Central memory CD8-positive, alpha-beta T cell (primary cell): ENCODE results near the gene PGAP2.
A peak's percentile ranks its signal among the peaks of the same experiment; 100 is the strongest.

Experiments
- ATAC-seq: fragments of 150-1000 bp; cut with Tn5 transposase; replicated peaks from 2 replicates; pipeline ENCODE4 v1.10.0; 2022; ENCODE audit warnings: mild to moderate bottlenecking, moderate FRiP score, moderate number of reproducible peaks; ENCODE audit not compliant: poor library complexity, severe bottlenecking; ENCODE audit errors: extremely low read depth
- DNase-seq, 2 donors: peaks; one replicate each; pipeline ENCODE4 v3.0.0; 2021; ENCODE audit warnings: low spot score in 2 of 2
- H3K27ac Mint-ChIP-seq: one replicate; pipeline ENCODE4 v1.8.0; 2022; ENCODE audit warnings: low read depth, mild to moderate bottlenecking, moderate library complexity, mixed read lengths
- H3K27me3 Mint-ChIP-seq: one replicate; pipeline ENCODE4 v1.8.0; 2022; ENCODE audit warnings: mixed read lengths
- H3K36me3 Mint-ChIP-seq: one replicate; pipeline ENCODE4 v1.8.0; 2022; ENCODE audit warnings: mild to moderate bottlenecking, moderate library complexity, mixed read lengths; ENCODE audit not compliant: insufficient read depth
- H3K4me1 Mint-ChIP-seq: one replicate; pipeline ENCODE4 v1.8.0; 2022; ENCODE audit warnings: mixed read lengths
- H3K4me3 Mint-ChIP-seq: one replicate; pipeline ENCODE4 v1.8.0; 2022; ENCODE audit warnings: mild to moderate bottlenecking, moderate library complexity, mixed read lengths
- H3K9me3 Mint-ChIP-seq: one replicate; pipeline ENCODE4 v1.8.0; 2022; ENCODE audit warnings: mixed read lengths

Gene PGAP2

DNA sequence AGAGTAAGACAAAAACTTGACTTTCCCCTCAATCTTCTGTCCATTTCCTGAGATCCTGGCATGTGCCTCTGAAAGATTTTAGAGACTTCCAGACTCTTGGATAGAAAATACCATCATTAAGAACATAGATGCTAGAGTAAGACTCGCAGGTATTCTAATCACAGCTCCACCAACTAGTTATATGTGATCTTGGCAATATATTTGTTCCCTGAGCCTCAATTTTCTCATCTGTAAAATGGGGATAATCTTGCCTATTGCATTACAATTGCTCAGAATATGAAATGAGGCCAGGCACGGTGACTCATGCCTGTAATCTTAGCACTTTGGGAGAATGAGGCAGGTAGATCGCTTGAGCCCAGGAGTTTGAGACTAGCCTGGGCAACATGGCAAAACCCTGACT, 21.7 kb downstream of the PGAP2 start:
- DNase-seq: no peak
- H3K36me3 Mint-ChIP-seq: peaks cover 46% of the 10 kb centered on the region
- ATAC-seq: no peak
- H3K9me3 Mint-ChIP-seq: no peaks in the 10 kb centered on the region
- H3K27ac Mint-ChIP-seq: peak overlapping the region; percentile 93
- H3K27me3 Mint-ChIP-seq: no peaks in the 10 kb centered on the region
- H3K4me1 Mint-ChIP-seq: peaks cover 63% of the 10 kb centered on the region
- no peak overlapping the region for H3K4me3 Mint-ChIP-seq

DNA sequence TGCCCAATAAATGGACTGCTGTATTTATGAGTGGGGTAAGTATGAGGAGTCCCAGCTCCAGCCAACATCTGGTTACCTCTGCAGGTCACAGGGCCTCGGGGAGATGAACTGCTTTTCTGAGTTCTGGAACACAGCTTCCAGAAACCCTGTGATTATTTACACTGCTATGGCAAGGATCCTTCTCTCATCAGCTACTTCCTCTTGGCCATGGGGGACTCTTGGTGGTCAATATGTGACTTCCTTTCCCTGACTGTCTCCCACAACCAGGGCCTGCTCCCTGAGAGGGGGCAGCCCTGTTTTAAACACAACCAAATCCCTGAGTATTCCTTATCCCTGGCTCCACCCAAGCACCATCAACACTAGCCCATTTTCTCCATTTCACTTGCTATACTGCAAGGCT, 22.4 kb downstream of the PGAP2 start:
- H3K4me1 Mint-ChIP-seq: peaks cover 63% of the 10 kb centered on the region
- no peak for DNase-seq
- H3K36me3 Mint-ChIP-seq: peaks cover 50% of the 10 kb centered on the region
- peak overlapping the region; percentile 93 for H3K27ac Mint-ChIP-seq
- no peak overlapping the region for H3K4me3 Mint-ChIP-seq
- H3K9me3 Mint-ChIP-seq: no peaks in the 10 kb centered on the region
- no peak for ATAC-seq
- no peaks in the 10 kb centered on the region for H3K27me3 Mint-ChIP-seq

DNA sequence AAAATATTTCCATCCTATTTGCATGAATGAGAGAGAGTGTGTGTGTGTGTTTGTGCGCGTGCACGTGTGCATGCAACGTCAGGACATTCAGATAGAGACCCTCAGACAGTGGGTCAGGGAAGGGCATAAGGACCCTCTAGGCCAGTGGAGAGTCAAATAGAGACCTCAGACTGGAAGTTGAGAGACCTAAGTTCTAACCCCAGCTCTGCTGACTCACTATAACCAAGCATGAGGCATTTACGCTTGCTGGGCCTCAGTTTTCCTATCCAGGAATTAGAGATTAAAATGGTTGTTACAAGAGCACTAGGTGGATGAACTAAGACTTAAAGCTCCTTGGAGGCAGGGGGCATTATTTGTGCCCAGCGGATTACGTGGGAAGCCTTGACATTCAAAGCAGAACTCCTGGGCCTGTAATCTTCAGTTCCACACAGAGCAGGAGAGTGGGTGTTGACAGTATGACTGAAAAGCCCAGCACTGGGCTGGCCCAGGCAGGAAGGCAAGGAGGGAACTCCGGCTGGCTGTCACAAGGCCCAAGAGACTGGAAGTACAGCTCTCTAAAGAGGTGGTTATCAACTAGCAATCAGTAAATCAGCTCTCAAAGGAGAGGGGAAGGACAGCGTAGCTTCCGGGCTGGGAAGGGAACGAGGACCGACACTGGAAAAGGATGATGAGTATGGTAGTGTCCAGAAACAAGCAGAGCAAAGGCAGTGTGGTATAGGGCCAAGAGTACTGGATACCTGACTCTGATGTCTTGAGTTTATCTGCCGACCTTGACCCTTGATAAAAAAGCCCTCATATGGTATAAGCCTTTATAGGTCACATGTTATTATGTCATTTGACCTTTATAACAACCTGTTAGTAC, 23.2 kb downstream of the PGAP2 start:
- DNase-seq (no peak), ATAC-seq (no peak)
- Mint-ChIP-seq H3K9me3 (no peaks in the 10 kb centered on the region), H3K27ac (peak overlapping the region; percentile 93), H3K4me1 (peaks cover 62% of the 10 kb centered on the region), H3K4me3 (peak overlapping the region; percentile 35), H3K36me3 (peaks cover 44% of the 10 kb centered on the region), H3K27me3 (no peaks in the 10 kb centered on the region)

DNA sequence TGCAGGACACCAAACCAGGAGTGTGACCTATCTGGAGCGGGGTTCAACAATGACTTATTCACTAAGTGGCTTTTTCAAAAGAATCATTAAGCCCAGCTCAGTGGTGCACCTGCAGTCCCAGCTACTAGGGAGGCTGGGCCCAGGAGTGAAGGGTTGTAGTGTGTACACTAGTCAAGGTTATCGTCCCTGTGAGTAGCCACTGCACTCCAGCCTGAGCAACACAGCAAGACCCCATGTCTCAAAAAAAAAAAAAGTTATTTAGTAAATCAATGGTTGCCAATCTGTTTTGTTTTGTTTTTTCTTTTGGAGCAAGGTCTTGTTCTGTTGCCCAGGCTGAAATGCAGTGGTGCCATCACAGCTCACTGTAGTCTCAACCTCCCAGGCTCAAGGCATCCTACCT, 24.5 kb downstream of the PGAP2 start:
- H3K9me3 Mint-ChIP-seq: no peaks in the 10 kb centered on the region
- no peak for ATAC-seq
- H3K36me3 Mint-ChIP-seq: peaks cover 38% of the 10 kb centered on the region
- H3K27me3 Mint-ChIP-seq: no peaks in the 10 kb centered on the region
- DNase-seq: no peak
- peak overlapping the region; percentile 88 for H3K4me3 Mint-ChIP-seq
- H3K27ac Mint-ChIP-seq: peak overlapping the region; percentile 93
- H3K4me1 Mint-ChIP-seq: peaks cover 63% of the 10 kb centered on the region

DNA sequence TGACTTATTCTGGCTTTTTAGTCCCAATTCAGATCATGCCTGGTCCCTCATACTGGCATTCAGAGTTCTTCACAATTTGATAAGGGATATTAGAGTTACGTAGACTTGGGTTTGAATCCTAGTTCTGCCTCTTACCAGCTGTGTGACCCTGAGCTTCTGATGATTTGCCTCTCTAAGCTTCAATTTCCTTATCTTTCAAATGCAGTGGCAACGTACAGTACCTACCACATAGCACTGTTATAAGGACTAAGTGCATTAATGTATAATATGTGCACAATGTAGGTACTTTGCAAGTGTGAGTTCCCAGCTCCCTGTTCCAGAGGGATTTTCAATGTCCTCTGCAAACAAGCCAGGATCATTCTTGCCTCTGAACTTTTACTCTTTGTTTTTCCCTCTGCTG, 25.1 kb downstream of the PGAP2 start:
- Mint-ChIP-seq H3K36me3 (peaks cover 36% of the 10 kb centered on the region), H3K4me3 (peak overlapping the region; percentile 88), H3K27ac (peak overlapping the region; percentile 93), H3K4me1 (peaks cover 69% of the 10 kb centered on the region), H3K9me3 (no peaks in the 10 kb centered on the region), H3K27me3 (no peaks in the 10 kb centered on the region)
- ATAC-seq: no peak
- no peak for DNase-seq

DNA sequence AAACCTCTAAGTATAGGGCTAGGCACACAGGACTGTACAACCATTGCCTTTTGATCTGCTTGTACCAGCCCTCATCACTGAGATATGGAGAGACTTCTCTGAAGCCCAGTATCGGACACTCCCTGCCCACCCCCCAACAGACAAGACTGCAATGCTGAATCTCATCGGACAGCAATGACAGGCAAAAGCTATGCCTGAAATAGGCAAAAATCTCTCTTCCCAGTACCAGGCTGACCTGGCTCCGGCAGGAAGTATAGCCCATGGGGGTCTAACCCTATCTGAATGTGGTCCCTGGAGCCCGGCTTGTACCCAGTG, 25.9 kb downstream of the PGAP2 start:
- peaks cover 37% of the 10 kb centered on the region for H3K36me3 Mint-ChIP-seq
- H3K4me1 Mint-ChIP-seq: peaks cover 78% of the 10 kb centered on the region
- H3K27me3 Mint-ChIP-seq: no peaks in the 10 kb centered on the region
- no peaks in the 10 kb centered on the region for H3K9me3 Mint-ChIP-seq
- ATAC-seq (no peak), DNase-seq (no peak)
- H3K27ac Mint-ChIP-seq: peak overlapping the region; percentile 93
- peak overlapping the region; percentile 88 for H3K4me3 Mint-ChIP-seq

DNA sequence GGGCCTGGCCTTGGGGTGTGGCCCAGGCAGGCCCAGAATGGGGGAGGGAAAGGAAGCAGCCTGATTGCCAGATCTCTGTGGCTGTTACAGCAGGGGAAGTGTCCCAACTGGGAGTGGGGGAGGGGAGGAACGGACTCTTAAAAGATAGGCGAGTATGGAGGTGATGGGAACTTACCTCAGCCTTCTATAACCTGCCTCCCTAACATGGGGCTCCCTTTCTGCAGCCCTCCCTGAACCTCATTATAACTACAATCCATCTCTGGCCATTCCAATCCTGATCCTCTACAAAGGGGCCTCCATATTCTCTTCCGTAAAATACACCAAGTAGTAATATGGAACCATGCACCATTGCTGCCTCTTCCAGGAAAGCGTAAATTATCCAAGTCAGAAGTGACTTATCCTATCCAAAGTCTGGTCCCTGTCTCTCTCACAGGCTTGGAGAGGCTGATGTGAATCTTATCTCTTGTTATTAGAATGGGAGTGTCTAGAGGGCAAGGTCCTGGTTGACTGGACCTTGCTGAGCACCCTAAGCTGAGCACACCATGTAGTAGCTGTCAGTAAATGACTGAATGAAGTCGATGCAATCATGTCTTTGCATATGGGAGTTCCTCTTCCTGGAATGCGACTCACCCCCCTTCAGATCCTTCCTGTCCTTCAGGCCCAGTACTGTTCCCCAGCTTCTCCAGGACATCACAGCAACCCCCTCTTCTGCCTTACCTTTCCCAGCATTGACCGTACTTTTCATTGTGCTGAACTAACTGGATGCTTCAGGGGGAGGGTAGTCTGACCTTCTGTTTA, 26.5 kb downstream of the PGAP2 start:
- H3K27ac Mint-ChIP-seq: peak overlapping the region; percentile 93
- DNase-seq (no peak), ATAC-seq (no peak)
- H3K9me3 Mint-ChIP-seq: no peaks in the 10 kb centered on the region
- H3K27me3 Mint-ChIP-seq: no peaks in the 10 kb centered on the region
- peaks cover 41% of the 10 kb centered on the region for H3K36me3 Mint-ChIP-seq
- peak overlapping the region; percentile 88 for H3K4me3 Mint-ChIP-seq
- peaks cover 83% of the 10 kb centered on the region for H3K4me1 Mint-ChIP-seq

DNA sequence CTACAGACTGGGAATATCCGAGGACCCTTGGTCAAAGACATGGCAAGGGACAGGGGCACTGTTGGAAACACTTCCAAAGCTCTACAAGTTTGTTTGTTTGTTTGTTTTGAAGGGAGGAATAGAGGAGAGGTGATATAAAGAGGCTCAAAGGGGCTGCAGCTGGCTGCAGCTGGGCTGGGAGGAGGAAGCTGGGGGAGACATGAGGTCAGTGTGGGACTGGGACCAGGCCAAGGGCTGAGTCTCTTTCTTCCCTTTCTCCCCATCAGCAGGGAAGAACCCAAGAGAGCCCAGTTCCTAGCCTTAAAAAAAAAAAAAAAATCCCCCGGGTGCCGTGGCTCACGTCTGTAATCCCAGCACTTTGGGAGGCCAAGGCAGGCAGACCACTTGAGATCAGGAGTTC, 27.4 kb downstream of the PGAP2 start:
- ATAC-seq (no peak), DNase-seq (no peak)
- Mint-ChIP-seq H3K27ac (peak overlapping the region; percentile 93), H3K4me3 (peak overlapping the region; percentile 88), H3K4me1 (peaks cover 82% of the 10 kb centered on the region), H3K36me3 (peaks cover 39% of the 10 kb centered on the region), H3K9me3 (no peaks in the 10 kb centered on the region), H3K27me3 (no peaks in the 10 kb centered on the region)

DNA sequence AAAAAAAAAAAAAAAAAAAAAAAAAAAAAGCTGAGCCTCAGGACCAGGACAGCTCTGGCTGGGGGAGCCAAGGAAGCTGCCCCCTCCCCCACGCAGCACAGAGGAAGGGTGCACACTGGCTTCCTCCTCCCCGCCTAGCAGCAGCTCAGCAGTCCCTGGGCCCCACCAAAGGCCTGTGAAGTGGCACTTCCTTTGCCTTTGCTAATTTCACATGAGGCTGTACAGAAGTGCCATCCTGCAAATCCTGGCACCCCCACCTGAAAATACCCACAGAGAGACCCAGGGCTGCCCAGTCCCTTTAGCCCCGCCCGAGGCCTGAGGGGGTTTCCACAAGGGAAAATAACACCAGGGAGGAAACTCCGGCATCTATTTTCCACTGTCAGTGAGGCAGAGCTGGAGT, 28.5 kb downstream of the PGAP2 start:
- Mint-ChIP-seq H3K27ac (peak overlapping the region; percentile 38), H3K27me3 (no peaks in the 10 kb centered on the region), H3K9me3 (no peaks in the 10 kb centered on the region), H3K4me1 (peaks cover 71% of the 10 kb centered on the region), H3K4me3 (peak overlapping the region; percentile 88), H3K36me3 (peaks cover 37% of the 10 kb centered on the region)
- DNase-seq: peak in 1 of 2 donors; percentile 33
- ATAC-seq: peak; percentile 5

DNA sequence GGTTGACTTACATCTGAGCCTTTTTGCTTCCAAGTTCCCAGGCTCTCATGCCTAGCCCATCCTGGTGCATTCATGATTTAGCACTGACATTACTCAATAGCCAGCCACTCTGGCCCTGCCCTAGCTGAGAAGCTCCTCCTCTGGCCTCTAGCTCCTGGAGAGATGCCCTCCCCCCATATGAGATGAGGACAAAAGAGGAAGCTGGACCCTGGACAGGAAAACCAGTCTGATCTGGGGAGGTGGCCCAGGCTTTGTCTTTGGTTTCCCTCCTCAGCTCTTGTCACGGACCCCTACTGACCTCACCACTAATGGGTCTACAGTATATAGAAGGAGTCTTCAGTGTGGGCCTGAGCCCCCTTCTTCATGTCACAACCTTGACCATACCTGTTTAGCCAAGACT, 29.4 kb downstream of the PGAP2 start:
- peaks cover 37% of the 10 kb centered on the region for H3K36me3 Mint-ChIP-seq
- H3K27ac Mint-ChIP-seq: peak overlapping the region; percentile 89
- peaks cover 62% of the 10 kb centered on the region for H3K4me1 Mint-ChIP-seq
- no peak for ATAC-seq
- no peak for DNase-seq
- no peaks in the 10 kb centered on the region for H3K9me3 Mint-ChIP-seq
- H3K27me3 Mint-ChIP-seq: no peaks in the 10 kb centered on the region
- H3K4me3 Mint-ChIP-seq: peak overlapping the region; percentile 88

DNA sequence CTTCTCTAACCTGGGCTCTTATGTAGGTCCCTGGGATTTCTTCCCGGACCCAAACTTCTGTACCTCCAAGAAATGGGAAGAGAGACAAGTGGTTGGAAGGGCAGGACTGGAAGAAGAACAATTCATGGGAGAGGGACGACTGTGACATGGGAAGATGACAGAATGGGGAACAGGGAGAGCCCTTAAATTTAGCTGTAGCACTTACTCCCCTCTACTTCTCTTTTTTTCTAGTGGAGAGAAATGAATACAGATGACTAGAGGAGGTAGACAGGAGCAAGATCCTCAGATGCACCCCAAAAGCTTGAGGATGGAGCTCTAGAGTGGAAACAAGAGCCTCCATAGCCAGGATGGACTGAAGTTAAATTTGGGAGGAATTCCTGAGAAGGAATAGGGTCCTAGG, 30.1 kb downstream of the PGAP2 start:
- peak overlapping the region; percentile 88 for H3K4me3 Mint-ChIP-seq
- ATAC-seq (no peak), DNase-seq (no peak)
- no peaks in the 10 kb centered on the region for H3K9me3 Mint-ChIP-seq
- peak overlapping the region; percentile 89 for H3K27ac Mint-ChIP-seq
- H3K27me3 Mint-ChIP-seq: no peaks in the 10 kb centered on the region
- H3K4me1 Mint-ChIP-seq: peaks cover 55% of the 10 kb centered on the region
- peaks cover 35% of the 10 kb centered on the region for H3K36me3 Mint-ChIP-seq

DNA sequence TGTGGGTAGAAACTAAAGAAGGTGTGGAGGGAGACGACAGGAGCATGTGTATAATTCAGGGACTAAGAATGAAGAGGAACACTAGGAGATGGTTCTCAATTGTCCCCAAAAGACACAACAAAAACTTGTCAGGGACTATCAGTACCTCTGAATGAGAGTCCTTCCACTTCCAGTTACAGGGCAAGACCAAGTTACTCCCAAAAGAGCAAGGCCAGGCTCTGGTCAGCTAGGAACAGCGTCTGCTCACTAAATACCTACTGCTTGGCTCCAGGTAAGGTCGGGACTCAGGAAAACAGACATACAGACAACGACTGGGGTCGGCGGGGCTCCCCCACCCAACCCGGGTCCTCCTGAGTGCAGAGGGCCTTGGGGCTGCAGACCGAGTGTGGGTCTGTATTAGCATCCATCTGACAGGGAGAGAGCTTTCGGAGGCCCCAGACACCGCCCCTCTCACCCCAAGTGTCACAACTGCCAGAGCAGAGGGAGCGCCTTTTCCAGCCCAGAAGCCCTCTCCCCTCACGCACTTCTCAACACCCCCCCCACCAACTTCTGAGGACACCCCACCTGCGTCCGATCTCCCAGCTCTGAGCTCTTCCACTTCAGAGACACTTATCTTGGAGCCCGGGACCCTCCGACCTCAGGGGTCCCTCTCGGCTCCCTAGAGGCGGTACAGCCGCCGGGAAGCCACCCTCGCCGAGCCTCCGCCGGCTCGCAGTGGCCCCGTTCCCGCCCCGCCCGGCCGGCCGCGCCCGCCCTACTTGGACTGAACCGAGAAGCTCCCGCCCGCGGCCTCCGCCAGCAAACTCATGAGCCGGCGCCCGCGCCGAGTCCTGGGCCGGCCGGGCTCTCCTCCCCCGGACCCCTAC, 31.9 kb downstream of the PGAP2 start:
- DNase-seq (peak in 1 of 2 donors; percentile 22), ATAC-seq (no peak)
- H3K9me3 Mint-ChIP-seq: no peaks in the 10 kb centered on the region
- peak overlapping the region; percentile 88 for H3K4me3 Mint-ChIP-seq
- no peaks in the 10 kb centered on the region for H3K27me3 Mint-ChIP-seq
- H3K36me3 Mint-ChIP-seq: peaks cover 29% of the 10 kb centered on the region
- H3K27ac Mint-ChIP-seq: peak overlapping the region; percentile 89
- H3K4me1 Mint-ChIP-seq: peaks cover 37% of the 10 kb centered on the region
